ENCODE data around the gene WDFY3.

WDFY3 gene

DNA sequence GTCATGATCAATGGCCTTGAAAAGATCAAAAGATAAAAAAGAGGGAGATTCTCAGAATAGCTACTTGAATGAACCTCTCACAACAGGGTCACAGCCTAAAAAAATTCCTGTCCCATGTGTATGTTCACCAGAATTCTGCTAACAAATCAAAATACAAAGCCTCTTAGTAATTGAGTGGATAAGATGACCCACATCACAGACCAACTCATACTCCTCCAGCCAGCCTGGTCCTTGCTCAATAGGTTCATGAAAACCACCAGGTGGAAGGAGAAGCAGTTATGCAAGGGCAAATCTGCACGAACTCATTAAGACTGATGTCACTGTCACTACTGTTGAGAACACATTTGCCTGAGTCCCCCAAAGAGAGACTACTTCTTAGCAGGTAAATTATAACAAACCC lies 21.5 kb downstream of the WDFY3 start:
- no peak overlapping the region for H3K9ac ChIP-seq (ENCODE audit: low read length)
- no peak for TF ChIP-seq EZH2phosphoT487 (conservative IDR thresholded peaks at IDR 0.05; ENCODE audit: low read length)
- TF ChIP-seq, protein P1, sequence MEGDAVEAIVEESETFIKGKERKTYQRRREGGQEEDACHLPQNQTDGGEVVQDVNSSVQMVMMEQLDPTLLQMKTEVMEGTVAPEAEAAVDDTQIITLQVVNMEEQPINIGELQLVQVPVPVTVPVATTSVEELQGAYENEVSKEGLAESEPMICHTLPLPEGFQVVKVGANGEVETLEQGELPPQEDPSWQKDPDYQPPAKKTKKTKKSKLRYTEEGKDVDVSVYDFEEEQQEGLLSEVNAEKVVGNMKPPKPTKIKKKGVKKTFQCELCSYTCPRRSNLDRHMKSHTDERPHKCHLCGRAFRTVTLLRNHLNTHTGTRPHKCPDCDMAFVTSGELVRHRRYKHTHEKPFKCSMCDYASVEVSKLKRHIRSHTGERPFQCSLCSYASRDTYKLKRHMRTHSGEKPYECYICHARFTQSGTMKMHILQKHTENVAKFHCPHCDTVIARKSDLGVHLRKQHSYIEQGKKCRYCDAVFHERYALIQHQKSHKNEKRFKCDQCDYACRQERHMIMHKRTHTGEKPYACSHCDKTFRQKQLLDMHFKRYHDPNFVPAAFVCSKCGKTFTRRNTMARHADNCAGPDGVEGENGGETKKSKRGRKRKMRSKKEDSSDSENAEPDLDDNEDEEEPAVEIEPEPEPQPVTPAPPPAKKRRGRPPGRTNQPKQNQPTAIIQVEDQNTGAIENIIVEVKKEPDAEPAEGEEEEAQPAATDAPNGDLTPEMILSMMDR (IDR thresholded peaks at IDR 0.05; ENCODE audit: insufficient read depth, low read length, poor library complexity, severe bottlenecking): no peak
- no peak overlapping the region for H3K27ac ChIP-seq (ENCODE audit: low read depth, low read length)
- H3K4me2 ChIP-seq (ENCODE audit: low read depth, low read length, poor library complexity, severe bottlenecking): no peak overlapping the region
- no peaks in the 10 kb centered on the region for H3K9me3 ChIP-seq (ENCODE audit: insufficient read depth, low read length)
- no peaks in the 10 kb centered on the region for H3K79me2 ChIP-seq (ENCODE audit: insufficient read depth, low read length)
- no peak overlapping the region for H3K4me3 ChIP-seq (ENCODE audit: insufficient read depth, low read length, poor library complexity, severe bottlenecking)
- no peak overlapping the region for H2AFZ ChIP-seq (ENCODE audit: low read depth, low read length, severe bottlenecking)
- H3F3A ChIP-seq (ENCODE audit: insufficient read depth): no peaks in the 10 kb centered on the region
- no peaks in the 10 kb centered on the region for H3K36me3 ChIP-seq (ENCODE audit: low read length)
- H3K27me3 ChIP-seq (ENCODE audit: low read length): no peaks in the 10 kb centered on the region
- no peaks in the 10 kb centered on the region for H3K9me2 ChIP-seq (replicated peaks; ENCODE audit: insufficient read depth, low read length)
- H4K20me1 ChIP-seq (ENCODE audit: low read depth, low read length): no peaks in the 10 kb centered on the region

DNA sequence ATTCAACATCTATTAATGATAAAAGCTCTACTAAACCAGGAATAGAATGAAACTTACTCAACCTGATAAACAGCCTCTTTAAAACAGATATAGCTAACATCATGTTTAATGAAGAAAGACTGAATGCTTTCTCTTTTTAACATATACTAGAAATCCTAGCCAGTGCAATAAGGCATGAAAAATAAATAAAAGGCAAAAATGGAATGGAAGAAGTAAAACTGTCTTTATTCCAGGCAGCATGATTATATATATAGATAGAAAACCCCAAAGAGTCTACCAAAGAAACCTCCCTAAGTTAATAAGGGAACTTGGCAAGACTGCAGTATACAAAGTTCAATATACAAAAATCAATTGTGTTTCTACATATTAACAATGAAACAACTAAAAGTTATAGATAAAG lies 25.5 kb downstream of the WDFY3 start:
- H3K27me3 ChIP-seq (ENCODE audit: low read length): no peaks in the 10 kb centered on the region
- H4K20me1 ChIP-seq (ENCODE audit: low read depth, low read length): no peaks in the 10 kb centered on the region
- no peaks in the 10 kb centered on the region for H3K36me3 ChIP-seq (ENCODE audit: low read length)
- H3K9me2 ChIP-seq (replicated peaks; ENCODE audit: insufficient read depth, low read length): no peaks in the 10 kb centered on the region
- no peak overlapping the region for H3K27ac ChIP-seq (ENCODE audit: low read depth, low read length)
- no peak overlapping the region for H3K4me3 ChIP-seq (ENCODE audit: insufficient read depth, low read length, poor library complexity, severe bottlenecking)
- no peak for TF ChIP-seq EZH2phosphoT487 (conservative IDR thresholded peaks at IDR 0.05; ENCODE audit: low read length)
- TF ChIP-seq, protein P1 (IDR thresholded peaks at IDR 0.05; ENCODE audit: insufficient read depth, low read length, poor library complexity, severe bottlenecking): no peak
- H2AFZ ChIP-seq (ENCODE audit: low read depth, low read length, severe bottlenecking): no peak overlapping the region
- H3K9ac ChIP-seq (ENCODE audit: low read length): no peak overlapping the region
- no peaks in the 10 kb centered on the region for H3K9me3 ChIP-seq (ENCODE audit: insufficient read depth, low read length)
- no peaks in the 10 kb centered on the region for H3F3A ChIP-seq (ENCODE audit: insufficient read depth)
- H3K4me2 ChIP-seq (ENCODE audit: low read depth, low read length, poor library complexity, severe bottlenecking): no peak overlapping the region
- no peaks in the 10 kb centered on the region for H3K79me2 ChIP-seq (ENCODE audit: insufficient read depth, low read length)

DNA sequence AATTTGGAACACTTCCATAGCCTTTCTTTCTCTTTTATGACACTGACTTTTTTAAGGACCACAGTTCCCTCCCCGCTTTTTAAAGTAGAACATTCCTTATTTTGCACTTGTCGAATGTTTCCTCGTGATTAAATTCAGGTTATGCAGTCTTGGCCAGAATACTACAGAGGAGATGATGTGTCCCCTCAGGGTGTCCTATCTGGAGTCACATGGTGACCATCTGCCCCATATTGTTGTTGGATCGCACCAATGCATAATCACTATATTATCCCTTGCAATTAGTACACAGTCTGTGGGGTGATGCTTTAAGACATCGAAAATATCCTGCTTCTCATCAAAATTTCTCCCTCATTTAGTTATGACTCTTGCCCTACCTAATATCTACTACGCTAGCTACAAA lies 27.4 kb downstream of the WDFY3 start:
- H3F3A ChIP-seq (ENCODE audit: insufficient read depth): no peaks in the 10 kb centered on the region
- no peaks in the 10 kb centered on the region for H3K27me3 ChIP-seq (ENCODE audit: low read length)
- H3K27ac ChIP-seq (ENCODE audit: low read depth, low read length): no peak overlapping the region
- no peak overlapping the region for H2AFZ ChIP-seq (ENCODE audit: low read depth, low read length, severe bottlenecking)
- H3K4me3 ChIP-seq (ENCODE audit: insufficient read depth, low read length, poor library complexity, severe bottlenecking): no peak overlapping the region
- no peaks in the 10 kb centered on the region for H3K9me3 ChIP-seq (ENCODE audit: insufficient read depth, low read length)
- no peak overlapping the region for H3K9ac ChIP-seq (ENCODE audit: low read length)
- H4K20me1 ChIP-seq (ENCODE audit: low read depth, low read length): no peaks in the 10 kb centered on the region
- H3K36me3 ChIP-seq (ENCODE audit: low read length): no peaks in the 10 kb centered on the region
- TF ChIP-seq, protein P1 (IDR thresholded peaks at IDR 0.05; ENCODE audit: insufficient read depth, low read length, poor library complexity, severe bottlenecking): no peak
- TF ChIP-seq EZH2phosphoT487 (conservative IDR thresholded peaks at IDR 0.05; ENCODE audit: low read length): no peak
- no peaks in the 10 kb centered on the region for H3K79me2 ChIP-seq (ENCODE audit: insufficient read depth, low read length)
- H3K9me2 ChIP-seq (replicated peaks; ENCODE audit: insufficient read depth, low read length): no peaks in the 10 kb centered on the region
- no peak overlapping the region for H3K4me2 ChIP-seq (ENCODE audit: low read depth, low read length, poor library complexity, severe bottlenecking)

Measured in SU-DHL-6 (cell line).